GM13976 (cell line): Measurements from ENCODE around the gene PGBD5.

Experiments
- DNase-seq: peaks from one replicate; pipeline ENCODE4 v3.0.0; 2012; ENCODE audit warnings: low spot score
- CTCF ChIP-seq: IDR thresholded peaks from 2 replicates; pipeline ENCODE4 v1.5.1; 2012; ENCODE audit warnings: borderline replicate concordance, mild to moderate bottlenecking; ENCODE audit not compliant: insufficient read depth; ENCODE audit errors: extremely low read depth, missing control alignments, control extremely low read depth
- in situ Hi-C: fragments of 300-500 bp; cut with MboI; formaldehyde crosslinking; loops from one replicate; pipeline ENCODE4 v1.12.0; 2022; ENCODE audit warnings: low sequenced_read_pairs, mixed read lengths, inconsistent platforms; ENCODE audit not compliant: unreplicated experiment

PGBD5 gene

GRCh38 chr1:230268371-230269170 is 157.6 kb downstream of the PGBD5 start:
- TF ChIP-seq CTCF = peak; percentile 29
- DNase-seq = peak; percentile 76
- in situ Hi-C loops = no loop called here

- in situ Hi-C loops = no loop called here
- no peak for TF ChIP-seq CTCF
- no peak for DNase-seq
These were observed 158.6 kb downstream of the PGBD5 start for GRCh38 chr1:230267338-230268065.

GRCh38 chr1:230266456-230266855 is 159.7 kb downstream of the PGBD5 start:
- TF ChIP-seq CTCF = no peak
- in situ Hi-C loops = no loop called here
- DNase-seq = no peak

- in situ Hi-C loops = no loop called here
- DNase-seq = no peak
- TF ChIP-seq CTCF = no peak
These were observed 160.7 kb downstream of the PGBD5 start for GRCh38 chr1:230265200-230266115.
